ENCODE results near the gene GPC6. TPM values are rescaled to one million over a fixed set of nuclear protein-coding genes. Genes with fewer than 3 reads are reported as not detected.

GPC6 gene
- total RNA-seq, 2 donors from 2014 or later: 1.6 to 4.0 TPM

- Histone ChIP-seq H3K36me3 (replicated peaks in 1 of 2; ENCODE audit: insufficient read depth in 1 of 2, low read depth in 2 of 2) (no peaks in the 10 kb centered on the region), H3K27ac (no peak overlapping the region), H3K4me3 (no peak overlapping the region), H3K9me3 (no peaks in the 10 kb centered on the region), H3K27me3 (no peaks in the 10 kb centered on the region), H3K4me1 (no peaks in the 10 kb centered on the region)
- intact Hi-C loops (cut with DNase I): no loop called here
- no peak for DNase-seq
- ATAC-seq: no peak
- TF ChIP-seq CTCF (IDR thresholded peaks at IDR 0.05) (no peak), POLR2A (IDR thresholded peaks at IDR 0.05) (no peak)
Observed at GRCh38 chr13:93525087-93525486, 298.5 kb downstream of the GPC6 start.

GRCh38 chr13:93527748-93528297 lies 301.2 kb downstream of the GPC6 start:
- TF ChIP-seq POLR2A (IDR thresholded peaks at IDR 0.05): no peak
- no peak for TF ChIP-seq CTCF (IDR thresholded peaks at IDR 0.05)
- Histone ChIP-seq H3K4me3 (no peak overlapping the region), H3K4me1 (no peaks in the 10 kb centered on the region), H3K27me3 (no peaks in the 10 kb centered on the region), H3K27ac (no peak overlapping the region), H3K9me3 (no peaks in the 10 kb centered on the region), H3K36me3 (replicated peaks in 1 of 2; ENCODE audit: insufficient read depth in 1 of 2, low read depth in 2 of 2) (no peaks in the 10 kb centered on the region)
- ATAC-seq (no peak), DNase-seq (no peak)
- intact Hi-C loops (cut with DNase I): no loop called here
- 59 to 70% methylated on average over 2 of the region's 2 CpGs for WGBS, 2 donors

- TF ChIP-seq POLR2A (IDR thresholded peaks at IDR 0.05) (no peak), CTCF (IDR thresholded peaks at IDR 0.05) (no peak)
- WGBS, 2 donors: 80 to 82% methylated on average over 2 of the region's 2 CpGs
- intact Hi-C loops (cut with DNase I): no loop called here
- ATAC-seq (no peak), DNase-seq (no peak)
- Histone ChIP-seq H3K27me3 (no peaks in the 10 kb centered on the region), H3K27ac (no peak overlapping the region), H3K36me3 (replicated peaks in 1 of 2; ENCODE audit: insufficient read depth in 1 of 2, low read depth in 2 of 2) (no peaks in the 10 kb centered on the region), H3K4me1 (no peaks in the 10 kb centered on the region), H3K9me3 (no peaks in the 10 kb centered on the region), H3K4me3 (no peak overlapping the region)
Observed at GRCh38 chr13:93529961-93530360, 303.4 kb downstream of the GPC6 start.

- no peak for DNase-seq
- Histone ChIP-seq H3K27me3 (no peaks in the 10 kb centered on the region), H3K36me3 (replicated peaks in 1 of 2; ENCODE audit: insufficient read depth in 1 of 2, low read depth in 2 of 2) (no peaks in the 10 kb centered on the region), H3K27ac (no peak overlapping the region), H3K9me3 (no peaks in the 10 kb centered on the region), H3K4me3 (no peak overlapping the region), H3K4me1 (no peaks in the 10 kb centered on the region)
- WGBS, 2 donors: 74 to 80% methylated on average over 6 of the region's 6 CpGs
- no peak for TF ChIP-seq POLR2A (IDR thresholded peaks at IDR 0.05)
- TF ChIP-seq CTCF (IDR thresholded peaks at IDR 0.05): no peak
- intact Hi-C loops (cut with DNase I): no loop called here
- no peak for ATAC-seq
Observed at GRCh38 chr13:93534181-93534700, 307.6 kb downstream of the GPC6 start.

GRCh38 chr13:93535251-93535650 lies 308.6 kb downstream of the GPC6 start:
- intact Hi-C loops (cut with DNase I): no loop called here

More at GRCh38 chr13:93535251-93535650, 308.6 kb downstream of the GPC6 start:
- Histone ChIP-seq H3K27me3 (no peaks in the 10 kb centered on the region), H3K27ac (no peak overlapping the region), H3K4me1 (no peaks in the 10 kb centered on the region), H3K4me3 (no peak overlapping the region), H3K36me3 (replicated peaks in 1 of 2; ENCODE audit: insufficient read depth in 1 of 2, low read depth in 2 of 2) (no peaks in the 10 kb centered on the region), H3K9me3 (no peaks in the 10 kb centered on the region)
- ATAC-seq: no peak
- DNase-seq: no peak
- TF ChIP-seq CTCF (IDR thresholded peaks at IDR 0.05) (no peak), POLR2A (IDR thresholded peaks at IDR 0.05) (no peak)
- WGBS, 2 donors: 85 to 91% methylated on average over 1 of the region's 1 CpG
